Activated naive CD4-positive, alpha-beta T cell treated with anti-CD3 and anti-CD28 coated beads for 36 hours (primary cell): Measurements from ENCODE around the gene MEIS1. TPM values are rescaled to one million over a fixed set of nuclear protein-coding genes. Genes with fewer than 3 reads are reported as not detected.

ENCODE experiments used
- CTCF ChIA-PET: fragments of 350-600 bp; sonication (Branson Sonifier 250); formaldehyde crosslinking; loops from one replicate; lab custom pipeline; 2021; ENCODE audit warnings: antibody characterized with exemption; lab: Charles Lee
- DNase-seq: peaks from one replicate; pipeline ENCODE4 v3.0.0-alpha.2; 2020
- H3K27ac Mint-ChIP-seq: one replicate; pipeline ENCODE4 v1.8.0; 2021; ENCODE audit warnings: mild to moderate bottlenecking, mixed read lengths
- H3K27me3 Mint-ChIP-seq: one replicate; pipeline ENCODE4 v1.8.0; 2021; ENCODE audit warnings: low read depth, mixed read lengths
- H3K36me3 Mint-ChIP-seq: one replicate; pipeline ENCODE4 v1.8.0; 2021; ENCODE audit warnings: low read depth, mixed read lengths
- H3K4me1 Mint-ChIP-seq: one replicate; pipeline ENCODE4 v1.8.0; 2021; ENCODE audit warnings: low read depth, mixed read lengths
- H3K4me3 Mint-ChIP-seq: one replicate; pipeline ENCODE4 v1.8.0; 2021; ENCODE audit warnings: mild to moderate bottlenecking, moderate library complexity, mixed read lengths
- H3K9me3 Mint-ChIP-seq: one replicate; pipeline ENCODE4 v1.8.0; 2021; ENCODE audit warnings: mixed read lengths
- intact Hi-C: fragments of 100-400 bp; cut with micrococcal nuclease; formaldehyde crosslinking; loops from one replicate; pipeline ENCODE4 v1.15.1; 2023
- total RNA-seq, 2 experiments: library from RNA; stranded (reverse); gene quantifications; one replicate each; pipeline ENCODE4 v1.2.3, GENCODE V29; 2021

MEIS1 gene
- total RNA-seq, 2 experiments from 2014 or later: not detected

GRCh38 chr2:66547887-66548286 is 113.0 kb downstream of the MEIS1 start:
- H3K27ac Mint-ChIP-seq: no peak overlapping the region
- no peaks in the 10 kb centered on the region for H3K36me3 Mint-ChIP-seq
- DNase-seq: no peak
- no peak overlapping the region for H3K4me3 Mint-ChIP-seq
- H3K4me1 Mint-ChIP-seq: no peaks in the 10 kb centered on the region
- H3K9me3 Mint-ChIP-seq: no peaks in the 10 kb centered on the region
- CTCF ChIA-PET: no interaction called here
- peaks cover 2% of the 10 kb centered on the region for H3K27me3 Mint-ChIP-seq
- intact Hi-C loops: no loop called here

- no peaks in the 10 kb centered on the region for H3K36me3 Mint-ChIP-seq
- no peaks in the 10 kb centered on the region for H3K9me3 Mint-ChIP-seq
- H3K27me3 Mint-ChIP-seq: peaks cover 2% of the 10 kb centered on the region
- H3K4me1 Mint-ChIP-seq: no peaks in the 10 kb centered on the region
- H3K4me3 Mint-ChIP-seq: no peak overlapping the region
- CTCF ChIA-PET: no interaction called here
- DNase-seq: no peak
- intact Hi-C loops: no loop called here
- no peak overlapping the region for H3K27ac Mint-ChIP-seq
These were observed 113.5 kb downstream of the MEIS1 start for GRCh38 chr2:66548422-66548821.

GRCh38 chr2:66550826-66551225 is 115.9 kb downstream of the MEIS1 start:
- intact Hi-C loops: no loop called here
- Mint-ChIP-seq H3K27me3 (peaks cover 8% of the 10 kb centered on the region), H3K4me1 (no peaks in the 10 kb centered on the region), H3K4me3 (no peak overlapping the region), H3K9me3 (no peaks in the 10 kb centered on the region), H3K36me3 (no peaks in the 10 kb centered on the region), H3K27ac (no peak overlapping the region)
- DNase-seq: no peak
- CTCF ChIA-PET: no interaction called here

GRCh38 chr2:66553370-66553769 is 118.4 kb downstream of the MEIS1 start:
- Mint-ChIP-seq H3K27ac (no peak overlapping the region), H3K9me3 (no peaks in the 10 kb centered on the region), H3K4me1 (peaks cover 3% of the 10 kb centered on the region), H3K36me3 (no peaks in the 10 kb centered on the region), H3K27me3 (peaks cover 18% of the 10 kb centered on the region), H3K4me3 (no peak overlapping the region)
- CTCF ChIA-PET: no interaction called here
- intact Hi-C loops: no loop called here
- no peak for DNase-seq

- Mint-ChIP-seq H3K27me3 (peaks cover 20% of the 10 kb centered on the region), H3K9me3 (no peaks in the 10 kb centered on the region), H3K4me3 (no peak overlapping the region), H3K27ac (no peak overlapping the region), H3K36me3 (no peaks in the 10 kb centered on the region), H3K4me1 (peaks cover 3% of the 10 kb centered on the region)
- intact Hi-C loops: no loop called here
- CTCF ChIA-PET: no interaction called here
- DNase-seq: no peak
These were observed 120.2 kb downstream of the MEIS1 start for GRCh38 chr2:66555091-66555490.

GRCh38 chr2:66555501-66556324 is 120.8 kb downstream of the MEIS1 start:
- intact Hi-C loops: no loop called here
- no peak for DNase-seq
- Mint-ChIP-seq H3K9me3 (no peaks in the 10 kb centered on the region), H3K27ac (no peak overlapping the region), H3K36me3 (no peaks in the 10 kb centered on the region), H3K4me3 (peak overlapping the region; percentile 21), H3K4me1 (peaks cover 3% of the 10 kb centered on the region), H3K27me3 (peaks cover 20% of the 10 kb centered on the region)
- CTCF ChIA-PET: no interaction called here

- no peaks in the 10 kb centered on the region for H3K36me3 Mint-ChIP-seq
- H3K27ac Mint-ChIP-seq: no peak overlapping the region
- peaks cover 22% of the 10 kb centered on the region for H3K27me3 Mint-ChIP-seq
- H3K4me3 Mint-ChIP-seq: no peak overlapping the region
- H3K4me1 Mint-ChIP-seq: peaks cover 3% of the 10 kb centered on the region
- DNase-seq: no peak
- CTCF ChIA-PET: no interaction called here
- intact Hi-C loops: no loop called here
- no peaks in the 10 kb centered on the region for H3K9me3 Mint-ChIP-seq
These were observed 124.7 kb downstream of the MEIS1 start for GRCh38 chr2:66559672-66560071.

- no peak overlapping the region for H3K4me3 Mint-ChIP-seq
- peaks cover 3% of the 10 kb centered on the region for H3K4me1 Mint-ChIP-seq
- intact Hi-C loops: no loop called here
- H3K27me3 Mint-ChIP-seq: peaks cover 18% of the 10 kb centered on the region
- H3K36me3 Mint-ChIP-seq: no peaks in the 10 kb centered on the region
- H3K9me3 Mint-ChIP-seq: no peaks in the 10 kb centered on the region
- CTCF ChIA-PET: no interaction called here
- no peak for DNase-seq
- no peak overlapping the region for H3K27ac Mint-ChIP-seq
These were observed 125.8 kb downstream of the MEIS1 start for GRCh38 chr2:66560683-66561082.

- Mint-ChIP-seq H3K36me3 (no peaks in the 10 kb centered on the region), H3K9me3 (no peaks in the 10 kb centered on the region), H3K4me1 (no peaks in the 10 kb centered on the region), H3K27ac (no peak overlapping the region), H3K27me3 (peaks cover 13% of the 10 kb centered on the region), H3K4me3 (no peak overlapping the region)
- intact Hi-C loops: no loop called here
- no peak for DNase-seq
- CTCF ChIA-PET: no interaction called here
These were observed 126.8 kb downstream of the MEIS1 start for GRCh38 chr2:66561645-66562303.

- DNase-seq: no peak
- CTCF ChIA-PET: no interaction called here
- Mint-ChIP-seq H3K9me3 (no peaks in the 10 kb centered on the region), H3K36me3 (no peaks in the 10 kb centered on the region), H3K4me1 (no peaks in the 10 kb centered on the region), H3K27ac (no peak overlapping the region), H3K27me3 (peaks cover 14% of the 10 kb centered on the region), H3K4me3 (no peak overlapping the region)
- intact Hi-C loops: no loop called here
These were observed 127.4 kb downstream of the MEIS1 start for GRCh38 chr2:66562304-66562685.

GRCh38 chr2:66563473-66563872 is 128.5 kb downstream of the MEIS1 start:
- CTCF ChIA-PET: no interaction called here
- peaks cover 9% of the 10 kb centered on the region for H3K27me3 Mint-ChIP-seq
- H3K36me3 Mint-ChIP-seq: no peaks in the 10 kb centered on the region
- H3K9me3 Mint-ChIP-seq: no peaks in the 10 kb centered on the region
- H3K27ac Mint-ChIP-seq: no peak overlapping the region
- no peak overlapping the region for H3K4me3 Mint-ChIP-seq
- no peaks in the 10 kb centered on the region for H3K4me1 Mint-ChIP-seq
- intact Hi-C loops: no loop called here
- DNase-seq: no peak

GRCh38 chr2:66565291-66565690 is 130.4 kb downstream of the MEIS1 start:
- H3K27me3 Mint-ChIP-seq: peaks cover 15% of the 10 kb centered on the region
- no peaks in the 10 kb centered on the region for H3K9me3 Mint-ChIP-seq
- CTCF ChIA-PET: no interaction called here
- no peak overlapping the region for H3K4me3 Mint-ChIP-seq
- H3K36me3 Mint-ChIP-seq: no peaks in the 10 kb centered on the region
- H3K4me1 Mint-ChIP-seq: no peaks in the 10 kb centered on the region
- intact Hi-C loops: no loop called here
- DNase-seq: no peak
- H3K27ac Mint-ChIP-seq: no peak overlapping the region
